H1 (cell line): ENCODE data around the gene FAM167B. TPM values are rescaled to one million over a fixed set of nuclear protein-coding genes. Genes with fewer than 3 reads are reported as not detected.

Source experiments
- CTCF ChIA-PET: fragments of 300-600 bp; sonication (Branson Sonifier 250); formaldehyde crosslinking; loops from one replicate; lab custom pipeline; 2021; ENCODE audit not compliant: partially characterized antibody; lab: Charles Lee
- POLR2A ChIA-PET: fragments of 300-600 bp; sonication (Branson Sonifier 250); formaldehyde crosslinking; loops from one replicate; lab custom pipeline; 2021; ENCODE audit warnings: inconsistent platforms; ENCODE audit not compliant: partially characterized antibody; lab: Charles Lee
- DNase-seq, 2 experiments: peaks; one replicate each; pipeline versions ENCODE4 v3.0.0 to v3.0.0-alpha.2; 2010 to 2022; ENCODE audit warnings: low spot score in 2 of 2, low read depth in 1 of 2, mixed read lengths in 1 of 2
- FAIRE-seq: peaks from 2 replicates; lab custom pipeline; 2011; peaks lifted over from hg19 to GRCh38; lab: Jason Lieb, UNC
- H2AFZ ChIP-seq: 2 replicates; pipeline ENCODE4 v1.8.1; 2012; ENCODE audit warnings: low read length, inconsistent platforms
- H2AK5ac ChIP-seq: 2 replicates; pipeline ENCODE4 v1.6.1; 2013; ENCODE audit warnings: low read depth, low read length
- H2BK120ac ChIP-seq: replicated peaks from 2 replicates; pipeline ENCODE3; 2013; ENCODE audit warnings: low read depth, low read length, inconsistent platforms
- H2BK12ac ChIP-seq: 2 replicates; pipeline ENCODE4 v1.6.1; 2013; ENCODE audit warnings: low read depth, low read length
- H2BK15ac ChIP-seq: 2 replicates; pipeline ENCODE4 v1.6.1; 2013; ENCODE audit warnings: low read length
- H2BK20ac ChIP-seq: 2 replicates; pipeline ENCODE4 v1.6.1; 2013; ENCODE audit warnings: low read length
- H2BK5ac ChIP-seq: 2 replicates; pipeline ENCODE4 v1.6.1; 2013; ENCODE audit warnings: low read depth, low read length
- H3K14ac ChIP-seq: 2 replicates; pipeline ENCODE4 v1.6.1; 2013; ENCODE audit warnings: inconsistent platforms; ENCODE audit not compliant: insufficient read length
- H3K18ac ChIP-seq: 2 replicates; pipeline ENCODE4 v1.6.1; 2013; ENCODE audit warnings: low read length; ENCODE audit errors: extremely low read depth
- H3K23ac ChIP-seq: 2 replicates; pipeline ENCODE4 v1.6.1; 2013; ENCODE audit warnings: inconsistent platforms; ENCODE audit not compliant: insufficient read length
- H3K23me2 ChIP-seq: 2 replicates; pipeline ENCODE4 v1.6.1; 2013; ENCODE audit warnings: low read depth, low read length
- H3K27ac ChIP-seq: 2 replicates; pipeline ENCODE4 v1.6.1; 2011; ENCODE audit warnings: low read depth, low read length, inconsistent platforms
- H3K27me3 ChIP-seq, 4 experiments: replicated peaks in 1 of 4; 1 replicate in 1 of 4; 2 replicates in 3 of 4; pipeline versions ENCODE4 v1.6.1 to v1.8.1; 2011 to 2013; ENCODE audit warnings: low read length in 3 of 4, mild to moderate bottlenecking in 3 of 4, inconsistent platforms in 2 of 4, mixed read lengths in 2 of 4, moderate library complexity in 1 of 4; ENCODE audit not compliant: control insufficient read depth in 3 of 4, insufficient read depth in 3 of 4; ENCODE audit errors: extremely low read depth in 1 of 4
- H3K36me3 ChIP-seq, 4 experiments: 2 replicates each; pipeline versions ENCODE4 v1.6.1 to v1.8.1; 2011 to 2013; ENCODE audit warnings: mild to moderate bottlenecking in 4 of 4, low read length in 3 of 4, moderate library complexity in 2 of 4, control low read depth in 1 of 4, inconsistent platforms in 1 of 4; ENCODE audit not compliant: insufficient read depth in 4 of 4, control insufficient read depth in 2 of 4
- H3K4ac ChIP-seq: replicated peaks from 2 replicates; pipeline ENCODE3; 2013; ENCODE audit warnings: low read length, low read depth, mixed read lengths, inconsistent platforms; ENCODE audit not compliant: insufficient read length
- H3K4me1 ChIP-seq, 4 experiments: replicated peaks in 1 of 4; 1 replicate in 1 of 4; 2 replicates in 3 of 4; pipeline versions ENCODE4 v1.6.1 to v1.8.1; 2011 to 2013; ENCODE audit warnings: low read length in 3 of 4, inconsistent platforms in 2 of 4, mixed read lengths in 1 of 4; ENCODE audit not compliant: insufficient read depth in 4 of 4, control insufficient read depth in 3 of 4
- H3K4me2 ChIP-seq, 2 experiments: 2 replicates each; pipeline versions ENCODE4 v1.6.1 to v1.8.1; 2011 to 2013; ENCODE audit warnings: low read depth in 2 of 2, low read length in 2 of 2, control low read depth in 1 of 2, inconsistent platforms in 1 of 2, mild to moderate bottlenecking in 1 of 2; ENCODE audit not compliant: insufficient read depth in 1 of 2
- H3K4me3 ChIP-seq, 4 experiments: fragments of 200-600, 300-600 bp in 1 of 4; sonication (generic), shearing (Covaris generic), sonication (Bioruptor Twin) in 1 of 4; 2 replicates each; pipeline versions ENCODE4 v1.5.1 to v1.8.1; 2011 to 2016; ENCODE audit warnings: low read length in 4 of 4, low read depth in 3 of 4, control low read depth in 2 of 4, inconsistent platforms in 2 of 4, mild to moderate bottlenecking in 2 of 4, mixed read lengths in 1 of 4, moderate library complexity in 1 of 4; ENCODE audit not compliant: insufficient read depth in 2 of 4; ENCODE audit errors: extremely low read depth in 1 of 4
- H3K56ac ChIP-seq: replicated peaks from 2 replicates; pipeline ENCODE3; 2013; ENCODE audit warnings: low read depth, mild to moderate bottlenecking, mixed read lengths, low read length, inconsistent platforms; ENCODE audit not compliant: insufficient read length
- H3K79me1 ChIP-seq: 2 replicates; pipeline ENCODE4 v1.6.1; 2013; ENCODE audit warnings: low read depth, low read length, control low read depth
- H3K79me2 ChIP-seq, 2 experiments: 2 replicates each; pipeline versions ENCODE4 v1.6.1 to v1.8.1; 2012 to 2013; ENCODE audit warnings: low read length in 2 of 2, mild to moderate bottlenecking in 2 of 2, inconsistent platforms in 1 of 2; ENCODE audit not compliant: insufficient read depth in 2 of 2, control insufficient read depth in 1 of 2
- H3K9ac ChIP-seq, 4 experiments: replicated peaks in 1 of 4; 1 replicate in 1 of 4; 2 replicates in 3 of 4; pipeline versions ENCODE4 v1.6.1 to v1.8.1; 2011 to 2013; ENCODE audit warnings: low read depth in 3 of 4, low read length in 3 of 4, control low read depth in 2 of 4, mild to moderate bottlenecking in 2 of 4, moderate library complexity in 2 of 4, inconsistent platforms in 1 of 4; ENCODE audit errors: extremely low read depth in 1 of 4
- H3K9me3 ChIP-seq, 2 experiments: 2 replicates each; pipeline versions ENCODE4 v1.6.1 to v1.8.1; 2012 to 2013; ENCODE audit warnings: mild to moderate bottlenecking in 2 of 2, moderate library complexity in 2 of 2, control low read depth in 1 of 2, inconsistent platforms in 1 of 2, low read depth in 1 of 2, low read length in 1 of 2, mixed read lengths in 1 of 2; ENCODE audit not compliant: insufficient read depth in 2 of 2
- H4K20me1 ChIP-seq, 2 experiments: replicated peaks in 1 of 2; 2 replicates each; pipeline versions ENCODE3 to v1.8.1; 2011 to 2013; ENCODE audit warnings: inconsistent platforms in 2 of 2, low read length in 2 of 2, mild to moderate bottlenecking in 1 of 2; ENCODE audit not compliant: insufficient read depth in 2 of 2, control insufficient read depth in 1 of 2
- H4K5ac ChIP-seq: 2 replicates; pipeline ENCODE4 v1.6.1; 2013; ENCODE audit warnings: low read length, low read depth, mixed read lengths, inconsistent platforms; ENCODE audit not compliant: insufficient read length
- H4K8ac ChIP-seq: 2 replicates; pipeline ENCODE4 v1.8.0; 2013; ENCODE audit warnings: mild to moderate bottlenecking, moderate library complexity, low read length, inconsistent platforms; ENCODE audit not compliant: insufficient read depth; ENCODE audit errors: extremely low read depth
- H4K91ac ChIP-seq: replicated peaks from 2 replicates; pipeline ENCODE3; 2013; ENCODE audit warnings: low read length, mixed read lengths, inconsistent platforms; ENCODE audit not compliant: insufficient read length
- BCL11A ChIP-seq, 2 experiments: IDR thresholded peaks; one replicate each; pipeline ENCODE4 v1.6.1; 2011; ENCODE audit warnings: low read depth in 2 of 2, low read length in 2 of 2, mild to moderate bottlenecking in 2 of 2
- CBX5 ChIP-seq: fragments of 300-800, 300-1000 bp; sonication (generic); IDR thresholded peaks from 2 replicates; pipeline ENCODE4 v1.7.1; 2016; ENCODE audit warnings: antibody characterized with exemption, low read length, low read depth
- CEBPB ChIP-seq: IDR thresholded peaks from 2 replicates; pipeline ENCODE4 v1.6.1; 2012; ENCODE audit warnings: low read depth, low read length
- CHD2 ChIP-seq: IDR thresholded peaks from 2 replicates; pipeline ENCODE4 v1.6.1; 2012; ENCODE audit warnings: low read length, improper control_type of control experiment
- EGR1 ChIP-seq: IDR thresholded peaks from 2 replicates; pipeline ENCODE4 v1.6.1; 2011; ENCODE audit warnings: low read depth, low read length, borderline replicate concordance
- KDM1A ChIP-seq: fragments of 200-600, 300-600 bp; sonication (generic); IDR thresholded peaks from 2 replicates; pipeline ENCODE4 v1.7.1; 2016; ENCODE audit warnings: mild to moderate bottlenecking, low read length, borderline replicate concordance
- PHF8 ChIP-seq: fragments of 200-600 bp; sonication (generic); conservative IDR thresholded peaks from 2 replicates; pipeline ENCODE4 v1.7.1; 2012; ENCODE audit warnings: low read depth, mild to moderate bottlenecking, inconsistent platforms, low read length, moderate library complexity
- RXRA ChIP-seq: IDR thresholded peaks from 2 replicates; pipeline ENCODE4 v1.6.1; 2011; ENCODE audit warnings: low read depth, mild to moderate bottlenecking, low read length, moderate library complexity; ENCODE audit not compliant: insufficient read depth
- SP1 ChIP-seq: IDR thresholded peaks from 2 replicates; pipeline ENCODE4 v1.6.1; 2011; ENCODE audit warnings: low read depth, low read length
- SP4 ChIP-seq: IDR thresholded peaks from 2 replicates; pipeline ENCODE4 v1.6.1; 2012; ENCODE audit warnings: low read length, inconsistent platforms
- SRF ChIP-seq: IDR thresholded peaks from 2 replicates; pipeline ENCODE4 v1.6.1; 2011; ENCODE audit warnings: mild to moderate bottlenecking, low read depth, low read length, moderate library complexity
- TBP ChIP-seq: IDR thresholded peaks from 2 replicates; pipeline ENCODE4 v1.6.1; 2011; ENCODE audit warnings: low read depth, low read length, improper control_type of control experiment
- WGBS, 2 experiments: shearing (Covaris generic) in 1 of 2; methylation state at CpG; one replicate each; pipeline versions ENCODE4 v1.1.6 to v1.1.7; 2013 to 2015; ENCODE audit warnings: low lambda C conversion rate in 2 of 2, mixed read lengths in 2 of 2, inconsistent platforms in 1 of 2, low coverage in 1 of 2, missing lambda C conversion rate in 1 of 2; ENCODE audit not compliant: insufficient replicate concordance in 2 of 2, insufficient coverage in 1 of 2, insufficient read length in 1 of 2; ENCODE audit errors: extremely low coverage in 1 of 2, missing lambda C conversion rate in 1 of 2; 5-methylcytosine and 5-hydroxymethylcytosine counted together
- polyA plus RNA-seq, 7 experiments: library from polyadenylated mRNA; depleted of rRNA in 3 of 7; stranded (reverse) in 5 of 7; unstranded in 2 of 7; fragments of >200 nt in 5 of 7; fragments of 200-250 nt in 2 of 7; gene quantifications; 1 replicate in 5 of 7; 2 replicates in 1 of 7; 4 replicates in 1 of 7; pipeline versions ENCODE4 v1.2.1 to v1.2.3, GENCODE V29; 2011 to 2013; ENCODE audit warnings: missing spikeins in 2 of 7, mixed read lengths in 2 of 7
- total RNA-seq: library from RNA; stranded (reverse); fragmentation: NEBNext Ultra II Directional; extraction: Animal tissue kit (Norgen Biotek cat#: 25700); gene quantifications from 2 replicates; pipeline ENCODE4 v1.2.1, GENCODE V29; 2021
- TF ChIP-seq, protein P1 (sequence below): IDR thresholded peaks from 2 replicates; pipeline ENCODE4 v1.6.1; 2012; ENCODE audit warnings: low read length, inconsistent platforms

The FAM167B gene
- total and polyA plus RNA-seq, 2 of the 8 experiments (the other 6 are each of a cell fraction or from before 2014, with no cell fraction given): 2.8 to 3.9 TPM

GRCh38 chr1:32231843-32232432 lies 15.1 kb upstream of the FAM167B start:
- no peak overlapping the region for H3K9ac ChIP-seq
- H2AK5ac ChIP-seq: no peak overlapping the region
- no peak overlapping the region for H2BK120ac ChIP-seq
- DNase-seq: no peak
- no peak overlapping the region for H3K18ac ChIP-seq
- no peaks in the 10 kb centered on the region for H3K79me2 ChIP-seq
- H4K91ac ChIP-seq: no peak overlapping the region
- no peak overlapping the region for H2BK12ac ChIP-seq
- H2BK15ac ChIP-seq: no peak overlapping the region
- H2BK5ac ChIP-seq: no peak overlapping the region
- H3K27ac ChIP-seq: no peak overlapping the region
- no peak overlapping the region for H2BK20ac ChIP-seq
- peaks cover 0 to 10% of the 10 kb centered on the region in 2 experiments for H4K20me1 ChIP-seq
- no peak overlapping the region for H3K56ac ChIP-seq
- H3K79me1 ChIP-seq: peaks cover 2% of the 10 kb centered on the region; the same call in 1 of the 2 replicates
- H2AFZ ChIP-seq: no peak overlapping the region
- H3K23ac ChIP-seq: no peak overlapping the region
- POLR2A ChIA-PET: interaction anchor here (1.0 to 2.2 kb wide), 10 partner anchors 9 to 101 kb away, joined by 3 to 12 read pairs (median 4); partner anchors contain the start of genes EIF3I and TMEM234
- no peak for FAIRE-seq
- no peak overlapping the region for H3K4ac ChIP-seq
- H3K23me2 ChIP-seq: no peaks in the 10 kb centered on the region
- H3K14ac ChIP-seq: no peak overlapping the region
- H3K36me3 ChIP-seq: peaks cover 23 to 59% (median 46%) of the 10 kb centered on the region in 4 experiments
- no peaks in the 10 kb centered on the region for H3K27me3 ChIP-seq
- no peak overlapping the region for H4K5ac ChIP-seq
- H3K9me3 ChIP-seq: no peaks in the 10 kb centered on the region
- 83% methylated on average over 5 of the region's 5 CpGs; no CpG with 5 or more reads in 1 of the 2 experiments for WGBS, 2 experiments
- no peak overlapping the region for H3K4me3 ChIP-seq
- no peaks in the 10 kb centered on the region for H3K4me1 ChIP-seq
- no peak overlapping the region for H4K8ac ChIP-seq
- H3K4me2 ChIP-seq: no peak overlapping the region
- CTCF ChIA-PET: interaction anchor here (0.6 to 1.8 kb wide), 5 partner anchors 8 to 149 kb away, joined by 3 to 4 read pairs (median 3); no protein-coding TSS in a partner anchor
- TF ChIP-seq SP1 (no peak), KDM1A (no peak), SRF (no peak), PHF8 (no peak), RXRA (no peak), TBP (no peak), CEBPB (no peak), CBX5 (no peak), SP4 (no peak), CHD2 (no peak), EGR1 (no peak), BCL11A (IDR thresholded peaks at IDR 0.05; ENCODE audit: low read depth in 2 of 2, low read length in 2 of 2) (no peak)
- TF ChIP-seq, protein P1, sequence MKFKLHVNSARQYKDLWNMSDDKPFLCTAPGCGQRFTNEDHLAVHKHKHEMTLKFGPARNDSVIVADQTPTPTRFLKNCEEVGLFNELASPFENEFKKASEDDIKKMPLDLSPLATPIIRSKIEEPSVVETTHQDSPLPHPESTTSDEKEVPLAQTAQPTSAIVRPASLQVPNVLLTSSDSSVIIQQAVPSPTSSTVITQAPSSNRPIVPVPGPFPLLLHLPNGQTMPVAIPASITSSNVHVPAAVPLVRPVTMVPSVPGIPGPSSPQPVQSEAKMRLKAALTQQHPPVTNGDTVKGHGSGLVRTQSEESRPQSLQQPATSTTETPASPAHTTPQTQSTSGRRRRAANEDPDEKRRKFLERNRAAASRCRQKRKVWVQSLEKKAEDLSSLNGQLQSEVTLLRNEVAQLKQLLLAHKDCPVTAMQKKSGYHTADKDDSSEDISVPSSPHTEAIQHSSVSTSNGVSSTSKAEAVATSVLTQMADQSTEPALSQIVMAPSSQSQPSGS: no peak
